OCI-LY7 (cell line): ENCODE data around the gene CNTN4. TPM values are rescaled to one million over a fixed set of nuclear protein-coding genes. Genes with fewer than 3 reads are reported as not detected.

Source experiments
- BruUV-seq: library from RNA; stranded (reverse); fragments of 400-500 nt; replicated peaks from 2 replicates; lab custom pipeline; 2021; lab: Mats Ljungman, UMichigan
- CTCF ChIA-PET: fragments of 300-600 bp; sonication (Branson Sonifier 250); formaldehyde crosslinking; loops from one replicate; lab custom pipeline; 2022; ENCODE audit warnings: antibody characterized with exemption; ENCODE audit not compliant: unreplicated experiment; lab: Charles Lee
- POLR2A ChIA-PET: fragments of 300-600 bp; sonication (Branson Sonifier 250); formaldehyde crosslinking; loops from one replicate; lab custom pipeline; 2022; ENCODE audit warnings: antibody characterized with exemption; lab: Charles Lee
- DNase-seq: peaks from one replicate; pipeline ENCODE4 v3.0.0-alpha.2; 2015; ENCODE audit warnings: low spot score
- H2AFZ ChIP-seq: fragments of 200-600 bp; sonication (generic), shearing (Covaris generic); 2 replicates; pipeline ENCODE4 v1.6.1; 2014; ENCODE audit warnings: mild to moderate bottlenecking, antibody characterized with exemption, low read length, moderate library complexity
- H3K27ac ChIP-seq: fragments of 200-600 bp; sonication (generic); 2 replicates; pipeline ENCODE4 v1.5.1; 2014; ENCODE audit warnings: mixed run types, low read depth, mild to moderate bottlenecking, moderate library complexity, low read length, inconsistent platforms; ENCODE audit not compliant: poor library complexity, severe bottlenecking
- H3K36me3 ChIP-seq: fragments of 200-600 bp; sonication (generic); 2 replicates; pipeline ENCODE4 v1.6.1; 2014; ENCODE audit warnings: mild to moderate bottlenecking, antibody characterized with exemption, low read length, moderate library complexity, mixed read lengths; ENCODE audit not compliant: insufficient read depth
- H3K4me1 ChIP-seq: fragments of 200-600 bp; sonication (generic); 2 replicates; pipeline ENCODE4 v1.5.1; 2014; ENCODE audit warnings: mild to moderate bottlenecking, low read length; ENCODE audit not compliant: insufficient read depth, poor library complexity, severe bottlenecking
- H3K4me2 ChIP-seq: fragments of 200-600 bp; sonication (generic); 2 replicates; pipeline ENCODE4 v1.6.1; 2014; ENCODE audit warnings: mild to moderate bottlenecking, low read length
- H3K4me3 ChIP-seq: fragments of 200-600 bp; sonication (generic); 2 replicates; pipeline ENCODE4 v1.5.1; 2014; ENCODE audit warnings: mild to moderate bottlenecking, low read depth, low read length; ENCODE audit not compliant: poor library complexity, severe bottlenecking
- H3K79me2 ChIP-seq: fragments of 200-600 bp; sonication (generic); 2 replicates; pipeline ENCODE4 v1.6.1; 2016; ENCODE audit warnings: low read depth, mild to moderate bottlenecking, low read length, moderate library complexity, mixed read lengths; ENCODE audit not compliant: insufficient read depth
- H3K9me2 ChIP-seq: fragments of 200-600 bp; sonication (generic); 2 replicates; pipeline ENCODE4 v1.6.1; 2016; ENCODE audit warnings: mild to moderate bottlenecking, low read length, mixed read lengths; ENCODE audit not compliant: insufficient read depth
- H3K9me3 ChIP-seq: fragments of 200-600 bp; sonication (generic); 2 replicates; pipeline ENCODE4 v1.6.1; 2014; ENCODE audit warnings: mild to moderate bottlenecking, mixed run types, low read length, mixed read lengths
- H4K20me1 ChIP-seq: fragments of 200-600 bp; sonication (generic); 2 replicates; pipeline ENCODE4 v1.6.1; 2014; ENCODE audit warnings: mild to moderate bottlenecking, antibody characterized with exemption, low read length, moderate library complexity, mixed read lengths; ENCODE audit not compliant: insufficient read depth
- EZH2phosphoT487 ChIP-seq: fragments of 200-600 bp; sonication (generic); IDR thresholded peaks from 2 replicates; pipeline ENCODE4 v1.6.1; 2018; ENCODE audit warnings: low read depth, borderline replicate concordance, mild to moderate bottlenecking, mixed run types, antibody characterized with exemption, low read length, moderate library complexity, mixed read lengths
- intact Hi-C: fragments of 100-400 bp; cut with micrococcal nuclease; formaldehyde crosslinking; loops from one replicate; pipeline ENCODE4 v1.10.0; 2022; ENCODE audit not compliant: unreplicated experiment
- total RNA-seq, 2 experiments: library from RNA; depleted of rRNA in 1 of 2; stranded (reverse); fragments of >200 nt in 1 of 2; shearing (Covaris generic) in 1 of 2; gene quantifications; 2 replicates each; pipeline ENCODE4 v1.2.3, GENCODE V29; 2014 to 2022
- TF ChIP-seq, protein P1 (sequence below): fragments of 200-600 bp; sonication (generic); conservative IDR thresholded peaks from 2 replicates; pipeline ENCODE4 v1.5.1; 2014; ENCODE audit warnings: mild to moderate bottlenecking, antibody characterized with exemption, low read length, moderate library complexity, mixed read lengths

The CNTN4 gene
- total RNA-seq, 2 experiments from 2014 or later, result not detected

DNA sequence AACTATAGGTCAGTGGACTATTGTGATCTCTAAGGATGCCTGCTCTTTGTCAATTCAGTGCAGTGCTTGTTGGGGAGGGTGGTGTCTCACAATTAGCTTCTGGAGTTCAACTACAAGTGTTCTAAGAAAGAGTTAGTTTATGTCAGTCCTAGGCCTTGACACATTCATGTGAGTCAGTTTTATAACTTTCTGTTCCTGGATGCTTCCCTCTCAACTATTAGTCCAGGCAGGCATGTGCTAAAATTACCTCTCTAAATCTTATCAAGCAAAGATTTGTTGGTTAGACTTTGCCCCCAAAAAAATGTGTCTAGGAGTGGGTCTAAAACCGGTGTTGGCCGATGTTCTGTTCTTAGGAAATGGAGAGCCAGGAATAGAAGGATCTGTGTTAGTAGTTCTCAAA lies 633.2 kb downstream of the CNTN4 start:
- TF ChIP-seq EZH2phosphoT487, result no peak
- TF ChIP-seq, protein P1, sequence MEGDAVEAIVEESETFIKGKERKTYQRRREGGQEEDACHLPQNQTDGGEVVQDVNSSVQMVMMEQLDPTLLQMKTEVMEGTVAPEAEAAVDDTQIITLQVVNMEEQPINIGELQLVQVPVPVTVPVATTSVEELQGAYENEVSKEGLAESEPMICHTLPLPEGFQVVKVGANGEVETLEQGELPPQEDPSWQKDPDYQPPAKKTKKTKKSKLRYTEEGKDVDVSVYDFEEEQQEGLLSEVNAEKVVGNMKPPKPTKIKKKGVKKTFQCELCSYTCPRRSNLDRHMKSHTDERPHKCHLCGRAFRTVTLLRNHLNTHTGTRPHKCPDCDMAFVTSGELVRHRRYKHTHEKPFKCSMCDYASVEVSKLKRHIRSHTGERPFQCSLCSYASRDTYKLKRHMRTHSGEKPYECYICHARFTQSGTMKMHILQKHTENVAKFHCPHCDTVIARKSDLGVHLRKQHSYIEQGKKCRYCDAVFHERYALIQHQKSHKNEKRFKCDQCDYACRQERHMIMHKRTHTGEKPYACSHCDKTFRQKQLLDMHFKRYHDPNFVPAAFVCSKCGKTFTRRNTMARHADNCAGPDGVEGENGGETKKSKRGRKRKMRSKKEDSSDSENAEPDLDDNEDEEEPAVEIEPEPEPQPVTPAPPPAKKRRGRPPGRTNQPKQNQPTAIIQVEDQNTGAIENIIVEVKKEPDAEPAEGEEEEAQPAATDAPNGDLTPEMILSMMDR, result no peak

DNA sequence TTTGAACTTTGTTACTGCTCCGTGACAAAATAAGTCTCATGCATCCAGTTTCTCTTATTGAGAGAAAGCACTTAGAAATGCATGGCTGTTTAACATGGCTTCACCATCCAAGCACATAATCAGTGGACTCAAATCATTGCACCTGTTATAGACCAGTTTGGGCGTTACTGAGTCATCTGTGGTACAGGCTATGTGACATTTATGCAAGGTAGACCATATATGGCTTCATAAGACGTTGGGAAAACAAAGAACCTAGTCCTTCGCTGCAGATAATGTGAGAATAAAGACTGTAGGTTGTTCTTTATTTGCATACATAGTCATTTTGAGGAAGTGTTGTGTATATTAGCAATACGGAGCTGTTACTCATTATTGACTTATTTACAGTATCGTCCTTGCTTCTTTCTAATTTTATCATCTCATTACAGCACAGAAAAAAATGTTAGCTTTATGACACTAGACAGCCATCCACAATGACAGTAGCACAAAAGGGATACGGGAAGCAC lies 636.8 kb downstream of the CNTN4 start:
- CTCF ChIA-PET, result no interaction called here
- BruUV-seq, result no TSS peak

More for the DNA sequence above, 633.2 kb downstream of the CNTN4 start:
- Histone ChIP-seq H3K9me2 (no peaks in the 10 kb centered on the region), H3K9me3 (no peaks in the 10 kb centered on the region), H3K27ac (no peak overlapping the region), H3K4me2 (no peak overlapping the region), H3K36me3 (no peaks in the 10 kb centered on the region), H2AFZ (no peak overlapping the region), H4K20me1 (no peaks in the 10 kb centered on the region), H3K79me2 (no peaks in the 10 kb centered on the region), H3K4me3 (no peak overlapping the region), H3K4me1 (no peaks in the 10 kb centered on the region)
- no TSS peak for BruUV-seq
- CTCF ChIA-PET, result no interaction called here
- no peak for DNase-seq
- POLR2A ChIA-PET, result no interaction called here
- intact Hi-C loops, result no loop called here

DNA sequence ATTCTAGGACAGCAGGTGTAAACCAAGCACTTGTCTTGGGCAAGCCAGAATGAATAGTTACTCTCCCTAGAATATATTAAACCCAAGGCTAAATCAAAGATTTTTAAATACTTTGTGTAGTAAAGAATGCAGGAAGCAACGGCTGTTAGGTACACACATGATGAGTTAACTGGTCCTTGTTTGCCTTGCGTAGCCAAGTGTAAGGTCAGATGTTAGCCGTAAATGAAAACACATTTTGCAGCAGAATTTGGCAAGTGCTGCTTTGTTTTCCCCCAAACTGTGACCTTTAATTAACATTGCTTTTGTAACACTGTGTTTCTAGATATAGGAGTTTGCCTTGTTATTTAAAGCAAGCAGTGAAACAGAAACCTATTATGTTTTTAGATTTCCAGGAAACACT lies 642.9 kb downstream of the CNTN4 start:
- H3K79me2 ChIP-seq, result no peaks in the 10 kb centered on the region
- H2AFZ ChIP-seq, result no peak overlapping the region
- TF ChIP-seq EZH2phosphoT487, result no peak
- TF ChIP-seq, protein P1, result no peak
- no peak overlapping the region for H3K4me2 ChIP-seq
- BruUV-seq, result no TSS peak
- no peak overlapping the region for H3K4me3 ChIP-seq
- no peaks in the 10 kb centered on the region for H4K20me1 ChIP-seq
- H3K36me3 ChIP-seq, result no peaks in the 10 kb centered on the region
- no peaks in the 10 kb centered on the region for H3K9me3 ChIP-seq
- no peak for DNase-seq
- no peaks in the 10 kb centered on the region for H3K4me1 ChIP-seq
- POLR2A ChIA-PET, result no interaction called here
- H3K9me2 ChIP-seq, result no peaks in the 10 kb centered on the region
- CTCF ChIA-PET, result no interaction called here
- no peak overlapping the region for H3K27ac ChIP-seq
- intact Hi-C loops, result no loop called here

More for the DNA sequence above, 636.8 kb downstream of the CNTN4 start:
- POLR2A ChIA-PET, result no interaction called here
- Histone ChIP-seq H3K9me2 (no peaks in the 10 kb centered on the region), H4K20me1 (no peaks in the 10 kb centered on the region), H3K4me2 (no peak overlapping the region), H3K4me3 (no peak overlapping the region), H3K4me1 (no peaks in the 10 kb centered on the region), H3K9me3 (no peaks in the 10 kb centered on the region), H3K79me2 (no peaks in the 10 kb centered on the region), H3K27ac (no peak overlapping the region), H3K36me3 (no peaks in the 10 kb centered on the region), H2AFZ (no peak overlapping the region)
- intact Hi-C loops, result no loop called here
- TF ChIP-seq EZH2phosphoT487, result no peak
- TF ChIP-seq, protein P1, result no peak
- DNase-seq, result no peak
